DMS114 treated with DMSO at 0.1 percent for 48 hours (cell line): ENCODE data around the gene SLC25A24.
"Not testable (repeated sequence)": the region's sequence is repeated elsewhere in the genome, so short reads cannot be mapped to it uniquely, and the experiment has no call there.

ENCODE experiments used
- DNase-seq: peaks from one replicate; lab custom pipeline; 2025; ENCODE audit not compliant: unreplicated experiment; lab: John Stamatoyannopoulos, UW

SLC25A24 gene

DNA sequence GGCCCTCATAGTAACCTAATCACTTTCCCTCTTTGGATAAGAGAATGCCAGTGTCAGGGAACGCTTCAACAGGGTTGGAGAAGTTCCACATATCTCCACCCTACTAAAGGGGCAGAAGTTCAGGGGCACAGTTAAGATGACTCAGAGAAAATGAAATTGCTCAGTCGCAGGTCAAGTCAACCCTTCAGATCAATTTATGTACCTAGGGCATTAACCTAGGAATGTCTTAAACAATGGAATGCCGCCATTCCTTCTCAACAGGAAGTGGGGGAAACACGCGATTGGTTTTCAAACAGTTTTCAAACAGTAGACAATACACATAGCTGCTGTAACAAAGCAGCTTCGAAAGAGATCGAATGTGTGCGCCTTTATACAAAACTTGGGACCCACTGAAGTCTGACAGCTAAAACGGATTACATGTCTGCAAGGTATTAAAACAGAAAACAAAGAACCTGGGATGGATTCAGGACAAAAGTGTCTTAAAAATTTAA lies 897 bp downstream of the SLC25A24 start:
- DNase-seq, result no peak

- no peak for DNase-seq
These were observed 6.1 kb downstream of the SLC25A24 start for GRCh38 chr1:108194051-108194450.

GRCh38 chr1:108193333-108193732 lies 6.8 kb downstream of the SLC25A24 start:
- no peak for DNase-seq

DNA sequence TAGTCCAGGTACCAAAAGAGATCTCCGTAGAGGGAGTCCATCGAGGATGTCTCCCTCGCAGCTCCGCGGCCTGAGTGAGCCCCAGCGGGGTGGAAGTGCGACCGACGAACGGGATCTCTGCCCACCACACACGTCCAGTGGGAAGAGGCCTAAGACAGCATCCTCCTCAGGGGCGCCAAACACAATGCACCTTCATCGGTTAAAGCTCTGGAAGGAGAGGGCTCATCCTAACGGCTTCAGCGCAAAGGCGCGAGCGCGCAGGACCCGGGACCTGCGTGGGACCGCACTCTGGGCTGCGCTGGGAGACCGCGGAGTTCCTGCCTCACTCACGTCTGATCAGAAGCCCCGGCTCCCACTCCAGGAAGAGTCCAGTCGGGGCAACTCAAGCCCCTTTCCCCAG lies 7.6 kb downstream of the SLC25A24 start:
- DNase-seq, result no peak

GRCh38 chr1:108190686-108191416 lies 9.3 kb downstream of the SLC25A24 start:
- no peak for DNase-seq

DNA sequence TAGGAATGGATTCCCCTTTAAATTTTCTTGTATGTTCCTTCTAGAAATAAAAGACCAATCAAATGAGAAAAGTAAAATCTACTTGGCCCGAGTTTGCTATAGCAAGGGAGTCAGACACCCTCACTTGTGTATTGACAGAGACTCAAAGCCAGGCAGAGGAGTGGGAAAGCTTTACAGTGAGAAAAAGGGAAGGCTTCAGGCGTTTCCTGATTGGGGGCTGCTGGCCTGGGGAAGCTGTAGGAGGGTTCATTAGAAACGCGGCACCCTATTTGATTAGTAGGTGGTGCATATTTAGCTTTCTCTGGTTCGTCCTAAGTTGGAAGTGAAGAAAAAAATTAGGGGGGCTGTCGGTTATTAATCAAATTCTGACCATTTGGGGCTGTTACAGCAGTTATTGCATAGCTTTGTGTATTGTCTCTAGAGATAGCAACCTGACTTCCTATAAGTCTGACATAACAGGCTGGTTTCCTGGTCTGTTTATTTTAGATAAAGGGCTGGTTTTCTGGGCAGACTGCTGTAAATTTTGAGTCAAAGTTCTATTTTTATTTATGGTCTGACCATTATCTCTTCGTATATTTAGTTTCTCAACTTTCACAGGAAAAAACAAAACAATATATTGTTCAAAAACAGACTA lies 10.0 kb downstream of the SLC25A24 start:
- no peak for DNase-seq

- no peak for DNase-seq
These were observed 11.3 kb downstream of the SLC25A24 start for GRCh38 chr1:108188801-108189200.

DNA sequence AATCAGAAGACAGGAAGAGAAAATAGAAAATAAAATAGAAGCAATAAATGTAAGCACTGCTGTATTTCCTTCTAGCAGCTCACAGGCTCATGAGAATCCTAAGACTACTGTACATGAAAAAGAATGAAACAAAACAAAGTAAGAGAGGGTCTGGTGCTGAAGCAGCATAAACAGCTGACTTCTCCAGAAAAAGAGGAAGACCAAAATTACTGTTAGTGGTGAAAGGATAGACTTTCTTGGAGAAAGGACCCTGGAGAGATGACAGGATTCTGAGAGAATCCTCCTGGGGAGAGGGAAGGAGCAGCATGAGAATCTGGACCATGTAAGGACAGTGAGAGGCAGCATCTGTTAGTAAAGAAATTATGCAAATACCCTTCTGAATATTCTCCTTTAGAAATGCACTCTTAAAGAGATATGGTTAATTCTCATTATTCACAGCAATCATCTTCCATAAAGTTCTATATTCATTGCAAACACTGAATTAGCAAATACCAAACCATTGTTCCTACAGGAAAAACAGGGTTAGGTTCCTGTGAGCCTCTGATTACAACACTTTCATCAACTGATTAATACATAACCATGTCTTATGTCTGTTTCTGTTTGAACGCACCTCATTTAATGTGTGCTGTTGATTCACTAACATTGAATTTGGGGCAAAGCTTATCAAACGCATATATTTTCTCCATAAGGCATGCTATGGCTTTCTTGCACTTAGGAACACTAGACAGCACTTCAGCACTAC lies 17.0 kb downstream of the SLC25A24 start:
- no peak for DNase-seq

DNA sequence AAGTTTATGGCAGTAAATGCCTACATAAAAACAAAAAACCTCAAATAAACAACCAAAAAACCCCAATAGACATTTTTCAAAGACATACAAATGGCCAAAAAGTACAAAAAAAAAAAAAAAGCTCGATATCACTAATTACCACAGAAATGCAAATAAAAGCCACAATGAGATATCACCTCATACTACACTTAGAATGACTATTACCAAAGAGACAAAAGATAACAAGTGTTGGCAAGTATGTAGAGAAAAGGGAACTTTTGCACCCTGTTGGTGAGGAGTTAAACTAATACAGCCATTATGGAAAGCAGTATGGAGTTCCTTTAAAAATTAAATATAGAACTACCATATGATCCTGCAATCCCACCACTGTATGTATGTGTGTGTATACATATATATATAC lies 21.1 kb downstream of the SLC25A24 start:
- DNase-seq, result no peak

GRCh38 chr1:108162409-108162808 lies 37.7 kb downstream of the SLC25A24 start:
- not testable (repeated sequence) for DNase-seq

- not testable (repeated sequence) for DNase-seq
These were observed 40.2 kb downstream of the SLC25A24 start for GRCh38 chr1:108159951-108160350.

- no peak for DNase-seq
These were observed 41.2 kb downstream of the SLC25A24 start for GRCh38 chr1:108158893-108159453.

DNA sequence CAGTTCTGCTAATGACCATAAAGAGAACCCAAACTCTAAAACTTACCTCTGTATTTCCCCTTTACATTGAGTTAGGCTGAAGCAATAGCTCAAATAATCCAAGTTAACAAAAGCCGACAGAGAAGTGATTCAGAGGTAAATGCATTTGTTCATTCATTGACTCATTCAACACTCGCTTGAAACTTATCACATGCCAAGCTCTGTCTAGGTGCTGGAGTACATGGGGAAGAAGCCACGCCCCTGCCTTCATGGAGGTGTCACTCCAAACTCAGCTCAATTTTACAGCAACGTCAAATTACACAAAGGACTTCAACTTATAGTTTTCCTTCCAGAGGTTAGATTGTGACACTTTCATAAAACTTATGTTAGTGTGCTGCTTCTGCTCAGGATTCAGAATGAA lies 45.8 kb downstream of the SLC25A24 start:
- DNase-seq, result no peak

- DNase-seq, result no peak
These were observed 47.3 kb downstream of the SLC25A24 start for GRCh38 chr1:108152782-108153222.

GRCh38 chr1:108151548-108151947 lies 48.6 kb downstream of the SLC25A24 start:
- DNase-seq, result no peak

- no peak for DNase-seq
These were observed 50.2 kb downstream of the SLC25A24 start for GRCh38 chr1:108149796-108150467.

DNA sequence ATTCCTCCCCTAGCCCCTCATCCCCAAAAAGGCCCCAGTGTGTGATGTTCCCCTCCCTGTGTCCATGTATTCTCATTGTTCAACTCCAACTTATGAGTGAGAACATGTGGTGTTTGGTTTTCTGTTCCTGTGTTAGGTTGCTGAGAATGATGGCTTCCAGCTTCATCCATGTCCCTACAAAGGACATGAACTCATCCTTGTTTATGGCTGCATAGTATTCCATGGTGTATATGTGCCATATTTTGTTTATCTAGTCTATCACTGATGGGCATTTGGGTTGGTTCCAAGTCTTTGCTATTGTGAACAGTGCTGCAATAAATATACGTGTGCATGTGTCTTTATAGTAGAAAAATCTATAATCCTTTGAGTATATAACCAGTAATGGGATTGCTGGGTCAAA lies 55.6 kb downstream of the SLC25A24 start:
- DNase-seq, result not testable (repeated sequence)

GRCh38 chr1:108142773-108143394 lies 57.3 kb downstream of the SLC25A24 start:
- no peak for DNase-seq

DNA sequence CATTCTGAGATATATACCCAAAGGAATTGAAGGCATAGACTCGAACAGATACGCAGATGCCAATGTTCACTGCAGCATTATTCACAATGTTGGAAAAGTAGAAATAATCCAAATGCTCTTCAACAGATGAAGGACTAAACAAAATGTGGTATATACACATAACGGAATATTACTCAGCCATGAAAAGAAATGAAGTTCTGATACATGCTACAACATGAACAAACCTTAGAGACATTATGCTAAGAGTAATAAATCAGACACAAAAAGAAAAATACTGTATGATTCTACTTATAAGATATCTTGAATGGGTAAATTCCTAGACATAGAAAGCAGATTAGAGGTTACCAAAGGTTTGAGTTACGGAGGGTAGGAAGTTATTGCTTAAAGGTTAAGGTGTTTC lies 57.9 kb downstream of the SLC25A24 start:
- no peak for DNase-seq

GRCh38 chr1:108141621-108142020 lies 58.5 kb downstream of the SLC25A24 start:
- no peak for DNase-seq
